Measurements from ENCODE around the gene MTUS2.

MTUS2 gene

GRCh38 chr13:29535663-29536655, 715.8 kb downstream of the MTUS2 start:
- in situ Hi-C loops (cut with MboI; ENCODE audit: low sequenced_read_pairs), result loop anchor here (25.0 kb wide), 1 partner anchor 176 kb away; no protein-coding TSS in a partner anchor

DNA sequence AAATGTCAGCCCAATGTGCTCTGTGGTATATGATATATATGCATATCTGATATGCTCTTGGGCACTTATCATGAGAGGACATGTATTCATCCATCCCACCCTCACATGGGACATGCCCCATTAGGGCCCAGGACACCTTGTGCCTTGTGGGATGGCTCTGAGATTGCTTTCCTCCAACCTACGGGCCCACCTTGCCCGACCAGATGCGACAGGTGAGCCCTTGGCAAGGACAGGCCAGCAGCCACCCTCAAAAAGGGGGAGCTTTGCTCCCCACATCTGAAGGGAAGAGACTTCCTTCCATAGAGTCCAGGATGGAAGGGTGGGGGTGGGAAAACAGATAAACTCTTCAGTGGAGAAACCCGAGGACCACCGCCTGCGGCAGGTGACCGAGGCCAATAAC, 716.7 kb downstream of the MTUS2 start:
- in situ Hi-C loops (cut with MboI; ENCODE audit: low sequenced_read_pairs), result loop anchor here (25.0 kb wide), 1 partner anchor 175 kb away; no protein-coding TSS in a partner anchor

DNA sequence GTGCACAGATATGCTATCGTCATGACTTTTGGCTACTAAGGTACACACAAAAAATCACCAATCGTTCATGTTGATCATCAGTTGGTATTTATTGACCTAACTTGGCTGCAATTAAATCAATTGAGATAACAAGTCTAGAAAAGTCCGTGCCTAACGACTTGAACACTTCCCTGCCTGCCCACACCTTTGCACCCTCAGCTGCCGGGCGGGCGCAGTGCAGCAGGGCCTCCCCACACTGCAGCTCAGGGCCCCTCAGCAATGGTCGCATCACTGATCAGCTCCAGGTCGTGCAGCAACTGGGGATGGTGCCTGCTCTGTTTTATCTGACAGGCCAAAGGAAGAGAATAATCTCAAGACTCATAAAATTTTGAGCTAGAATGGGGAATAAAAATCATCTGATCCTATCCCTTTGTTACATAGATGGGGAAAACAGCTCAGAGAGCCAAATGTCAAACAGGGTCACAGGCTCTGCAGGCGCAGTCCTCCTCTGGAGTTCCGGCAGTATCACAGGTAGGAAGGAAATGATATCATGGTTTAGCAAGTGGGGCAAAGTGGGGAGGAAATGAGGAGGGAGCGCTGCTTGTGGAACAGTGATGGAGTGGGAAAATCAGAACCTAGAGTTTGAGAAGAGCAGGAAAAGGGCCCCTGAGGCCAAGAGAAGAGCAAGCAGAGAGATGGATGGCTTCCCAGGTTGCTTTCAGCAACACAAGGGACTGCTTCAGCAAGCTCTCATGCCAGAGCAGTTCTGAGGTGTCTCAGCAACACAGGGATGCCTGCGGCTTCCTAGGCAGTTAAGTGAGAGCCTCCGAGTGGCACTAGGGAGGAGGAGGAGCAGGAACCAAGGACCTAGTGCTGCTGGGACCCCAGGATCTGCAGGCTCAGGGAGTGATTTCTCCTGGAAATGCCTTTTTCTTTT, 717.9 kb downstream of the MTUS2 start:
- in situ Hi-C loops (cut with MboI; ENCODE audit: low sequenced_read_pairs), result loop anchor here (25.0 kb wide), 1 partner anchor 174 kb away; no protein-coding TSS in a partner anchor

GRCh38 chr13:29538652-29539040, 718.5 kb downstream of the MTUS2 start:
- in situ Hi-C loops (cut with MboI; ENCODE audit: low sequenced_read_pairs), result loop anchor here (25.0 kb wide), 1 partner anchor 174 kb away; no protein-coding TSS in a partner anchor

DNA sequence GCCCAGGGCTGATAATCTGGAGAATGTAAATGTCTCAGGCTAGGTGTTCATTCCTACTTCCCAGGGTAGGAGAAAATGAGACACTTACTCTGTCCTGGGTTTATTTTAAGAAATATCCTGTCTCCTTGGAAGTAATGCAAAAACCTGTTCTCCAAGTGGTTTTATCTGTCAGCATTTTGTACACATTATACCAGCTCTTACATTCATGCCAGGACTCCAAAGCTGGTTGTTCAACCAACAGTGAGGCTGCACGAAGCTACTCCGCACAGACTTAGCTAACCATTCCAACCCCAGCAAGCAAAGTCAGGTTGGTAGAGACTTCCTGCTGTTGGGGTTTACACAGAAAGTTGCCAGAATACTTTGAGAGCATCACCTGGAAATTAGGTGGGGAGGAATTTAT, 719.7 kb downstream of the MTUS2 start:
- in situ Hi-C loops (cut with MboI; ENCODE audit: low sequenced_read_pairs), result loop anchor here (25.0 kb wide), 1 partner anchor 172 kb away; no protein-coding TSS in a partner anchor

GRCh38 chr13:29540334-29540733, 720.2 kb downstream of the MTUS2 start:
- in situ Hi-C loops (cut with MboI; ENCODE audit: low sequenced_read_pairs), result loop anchor here (25.0 kb wide), 1 partner anchor 172 kb away; no protein-coding TSS in a partner anchor

DNA sequence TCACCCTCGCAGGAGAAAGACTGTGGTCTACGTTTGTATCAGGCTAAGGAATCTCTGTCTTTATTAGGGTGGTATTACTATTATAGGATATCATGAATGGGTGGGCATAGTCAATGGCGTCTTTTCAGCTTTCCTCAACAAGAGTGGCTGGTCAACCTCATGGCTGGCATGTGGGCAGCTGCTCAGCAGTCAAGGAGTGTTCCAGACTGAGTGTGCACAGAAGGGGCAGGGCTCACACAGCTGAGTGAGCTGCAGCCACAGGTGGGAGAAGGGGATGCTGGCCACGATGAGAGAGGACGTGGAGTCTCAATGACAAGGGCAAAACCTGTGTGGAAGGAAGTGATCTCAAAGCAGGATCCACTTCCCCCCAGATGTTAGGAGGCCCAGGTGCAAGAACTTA, 720.7 kb downstream of the MTUS2 start:
- in situ Hi-C loops (cut with MboI; ENCODE audit: low sequenced_read_pairs), result loop anchor here (25.0 kb wide), 1 partner anchor 172 kb away; no protein-coding TSS in a partner anchor

DNA sequence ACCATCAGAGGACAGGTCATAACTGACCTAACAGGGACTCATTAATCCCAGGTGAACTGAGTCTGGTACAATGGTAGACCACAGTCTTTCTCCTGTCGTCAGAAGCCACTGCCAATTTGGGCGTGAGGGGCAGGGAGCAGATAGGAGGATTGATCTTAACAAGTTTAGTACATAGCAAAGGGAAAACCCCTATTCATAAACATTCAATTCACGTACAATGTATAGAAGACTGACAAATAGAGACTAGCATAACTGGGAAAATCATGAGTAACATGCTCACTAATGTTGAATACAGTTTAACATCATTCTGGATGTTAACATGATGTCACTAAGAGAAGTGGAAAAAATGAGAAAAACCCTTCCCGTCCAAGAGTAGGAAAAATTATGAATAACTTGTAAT, 721.3 kb downstream of the MTUS2 start:
- in situ Hi-C loops (cut with MboI; ENCODE audit: low sequenced_read_pairs), result loop anchor here (25.0 kb wide), 1 partner anchor 171 kb away; no protein-coding TSS in a partner anchor

DNA sequence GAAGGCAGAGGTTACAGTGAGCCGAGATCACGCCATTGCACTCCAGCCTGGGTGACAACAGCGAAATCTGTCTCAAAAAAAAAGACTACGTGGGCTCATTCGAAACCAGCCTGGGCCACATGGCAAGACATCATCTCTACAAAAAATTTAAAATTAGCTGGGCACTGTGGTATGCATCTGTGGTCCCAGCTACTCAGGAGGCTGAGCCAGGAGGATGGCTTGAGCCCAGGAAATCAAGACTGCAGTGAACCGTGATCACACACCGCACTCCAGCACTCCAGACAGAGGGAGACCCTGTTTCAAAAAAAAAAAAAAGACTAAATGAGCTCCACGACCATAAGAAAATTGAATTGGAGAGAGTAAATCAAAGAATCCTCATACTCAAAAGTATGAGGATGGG, 722.2 kb downstream of the MTUS2 start:
- in situ Hi-C loops (cut with MboI; ENCODE audit: low sequenced_read_pairs), result loop anchor here (25.0 kb wide), 1 partner anchor 170 kb away; no protein-coding TSS in a partner anchor

DNA sequence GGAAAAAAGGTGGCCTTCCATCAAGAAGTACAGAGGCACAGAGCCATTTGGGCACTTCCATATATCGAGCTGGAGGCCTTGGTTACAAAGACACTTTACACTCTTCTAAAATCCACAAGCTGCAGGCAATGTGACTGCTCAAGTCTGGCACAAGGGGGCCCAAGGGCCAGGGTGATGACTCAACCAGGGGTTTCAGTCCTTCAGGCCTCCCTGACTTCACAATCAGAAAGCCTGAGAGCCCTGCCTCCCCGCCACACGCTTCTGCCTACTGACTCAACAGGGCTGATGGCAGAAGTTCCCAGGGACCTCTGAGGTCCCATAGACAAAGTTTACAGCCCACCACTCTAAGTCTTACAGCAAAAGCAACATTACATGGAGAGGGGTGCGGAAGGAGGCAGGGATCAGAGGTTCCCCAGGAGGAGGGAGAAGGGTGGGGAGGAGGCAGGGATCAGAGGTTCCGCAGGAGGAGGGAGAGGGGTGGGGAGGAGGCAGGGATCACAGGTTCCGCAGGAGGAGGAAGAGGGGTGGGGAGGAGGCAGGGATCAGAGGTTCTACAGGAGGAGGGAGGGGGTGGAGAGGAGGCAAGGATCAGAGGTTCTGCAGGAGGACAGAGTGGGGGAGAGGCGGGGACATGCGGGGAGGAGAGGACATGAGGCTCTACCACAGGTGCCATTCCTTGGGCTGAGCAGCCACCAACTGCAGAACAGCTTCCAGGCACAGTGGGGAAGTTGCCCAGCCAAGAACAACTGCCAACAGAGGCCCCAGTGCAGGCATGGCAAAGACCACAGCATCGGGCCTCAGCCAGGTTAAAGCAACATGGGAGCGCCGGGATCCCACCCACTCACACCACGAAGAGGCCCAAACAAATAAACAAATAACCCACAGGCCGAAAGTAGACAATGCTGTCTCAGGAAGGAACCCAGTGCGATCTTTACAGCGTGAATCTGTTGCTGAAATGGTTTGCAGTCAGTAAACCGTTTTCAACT, 723.4 kb downstream of the MTUS2 start:
- in situ Hi-C loops (cut with MboI; ENCODE audit: low sequenced_read_pairs), result loop anchor here (25.0 kb wide), 1 partner anchor 169 kb away; no protein-coding TSS in a partner anchor

- in situ Hi-C loops (cut with MboI; ENCODE audit: low sequenced_read_pairs), result loop anchor here (25.0 kb wide), 1 partner anchor 166 kb away; no protein-coding TSS in a partner anchor
Observed at GRCh38 chr13:29545988-29546387, 725.8 kb downstream of the MTUS2 start.

GRCh38 chr13:29546662-29547061, 726.5 kb downstream of the MTUS2 start:
- in situ Hi-C loops (cut with MboI; ENCODE audit: low sequenced_read_pairs), result loop anchor here (25.0 kb wide), 1 partner anchor 166 kb away; no protein-coding TSS in a partner anchor

- in situ Hi-C loops (cut with MboI; ENCODE audit: low sequenced_read_pairs), result loop anchor here (25.0 kb wide), 1 partner anchor 165 kb away; no protein-coding TSS in a partner anchor
Observed at GRCh38 chr13:29547153-29547552, 727.0 kb downstream of the MTUS2 start.

DNA sequence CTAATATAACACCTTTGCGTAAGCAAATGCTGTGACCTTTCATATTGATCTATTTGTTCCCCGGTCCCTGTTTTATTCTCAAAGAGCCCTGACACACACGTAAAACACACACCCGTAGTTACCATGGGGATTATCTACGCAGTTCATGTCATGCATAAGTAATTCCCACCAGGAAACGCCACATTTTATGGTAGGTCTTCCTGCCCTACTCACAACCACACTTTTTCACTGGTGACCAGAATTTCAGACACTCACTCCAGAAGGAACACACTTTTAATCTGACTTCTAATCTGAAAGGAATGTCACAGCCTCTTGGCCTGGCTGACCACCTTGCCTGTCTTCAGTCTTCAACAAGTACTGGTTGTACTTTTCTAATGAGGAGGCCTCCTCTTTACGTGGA, 728.6 kb downstream of the MTUS2 start:
- in situ Hi-C loops (cut with MboI; ENCODE audit: low sequenced_read_pairs), result loop anchor here (25.0 kb wide), 1 partner anchor 164 kb away; no protein-coding TSS in a partner anchor

- in situ Hi-C loops (cut with MboI; ENCODE audit: low sequenced_read_pairs), result no loop called here
Observed at GRCh38 chr13:29550430-29550988, 730.4 kb downstream of the MTUS2 start.

DNA sequence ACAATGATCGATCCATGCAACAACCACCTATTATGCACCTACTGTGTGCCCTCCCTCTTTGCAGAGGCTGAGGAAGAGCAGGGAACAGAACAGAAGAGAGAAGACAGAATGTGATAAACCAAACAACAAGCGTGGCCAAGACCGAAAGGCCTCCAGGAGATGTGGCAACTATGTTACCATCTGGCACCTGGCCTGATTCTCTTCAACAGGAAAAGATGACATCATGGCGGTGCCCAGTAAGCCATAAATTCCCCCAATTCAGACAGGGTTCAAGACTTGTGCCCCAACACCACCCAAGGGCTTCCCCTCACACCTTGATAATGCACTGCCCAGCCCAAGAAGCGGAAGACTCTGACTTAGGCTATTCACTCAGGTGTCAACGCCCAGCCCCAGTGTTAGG, 731.1 kb downstream of the MTUS2 start:
- in situ Hi-C loops (cut with MboI; ENCODE audit: low sequenced_read_pairs), result no loop called here
